Measurements from ENCODE around the gene ZNF433. TPM values are rescaled to one million over a fixed set of nuclear protein-coding genes. Genes with fewer than 3 reads are reported as not detected.
"Not testable (repeated sequence)": the region's sequence is repeated elsewhere in the genome, so short reads cannot be mapped to it uniquely, and the experiment has no call there.

Gene ZNF433
- total RNA-seq, 1 donor: 1.3 TPM

- DNase-seq (ENCODE audit: low read depth in 2 of 3, low spot score in 2 of 3): not testable (repeated sequence)
Observed at GRCh38 chr19:11991921-11992320, 43.6 kb downstream of the ZNF433 start.

- no peak for DNase-seq (ENCODE audit: low read depth in 2 of 3, low spot score in 2 of 3)
Observed at GRCh38 chr19:11989112-11989456, 46.4 kb downstream of the ZNF433 start.

GRCh38 chr19:11987405-11988281, 47.8 kb downstream of the ZNF433 start:
- peak; percentile 58 to 98 (median 95) for DNase-seq (ENCODE audit: low read depth in 2 of 3, low spot score in 2 of 3)

DNA sequence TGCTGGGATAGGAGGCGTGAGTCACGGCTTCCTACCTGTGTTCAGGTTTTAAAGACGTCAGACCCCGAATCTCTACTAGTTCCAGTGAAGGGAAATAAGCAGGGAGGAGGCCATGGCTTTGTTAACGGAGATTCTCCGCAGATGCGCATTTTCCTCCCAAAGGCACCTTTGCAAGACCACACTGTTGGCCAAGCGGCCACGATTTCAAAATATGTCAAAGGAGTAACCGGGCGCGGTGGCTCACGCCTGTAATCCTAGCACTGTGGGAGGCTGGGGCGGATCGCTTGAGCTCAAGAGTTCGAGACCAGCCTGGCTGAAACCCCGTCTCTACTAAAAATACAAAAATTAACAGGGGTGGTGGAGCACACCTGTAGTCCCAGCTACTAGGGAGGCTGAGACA, 48.7 kb downstream of the ZNF433 start:
- DNase-seq (ENCODE audit: low read depth in 2 of 3, low spot score in 2 of 3): no peak

GRCh38 chr19:11984986-11985385, 50.5 kb downstream of the ZNF433 start:
- DNase-seq (ENCODE audit: low read depth in 2 of 3, low spot score in 2 of 3): peak in 2 of 3 donors; percentile 20 to 36

DNA sequence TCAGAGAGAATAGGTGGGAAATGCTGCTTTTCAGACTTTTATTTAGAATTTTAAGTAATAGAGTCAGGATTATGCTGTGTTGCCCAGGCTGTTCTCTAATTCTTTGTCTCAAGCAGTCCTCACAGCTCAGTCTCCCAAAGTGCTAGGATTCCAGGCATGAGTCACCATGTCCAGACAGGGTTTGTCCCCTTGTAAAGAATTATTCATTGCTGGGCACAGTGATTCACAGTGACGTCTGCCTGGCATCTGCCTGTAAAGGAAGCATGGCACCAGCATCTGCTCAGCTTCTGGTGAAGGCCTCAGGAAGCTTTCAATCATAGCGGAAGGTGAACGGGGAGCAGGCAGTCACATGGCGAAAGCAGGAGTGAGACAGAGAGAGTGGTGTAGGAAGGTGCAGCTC, 53.0 kb downstream of the ZNF433 start:
- no peak for DNase-seq (ENCODE audit: low read depth in 2 of 3, low spot score in 2 of 3)

GRCh38 chr19:11979527-11979926, 56.0 kb downstream of the ZNF433 start:
- no peak for DNase-seq (ENCODE audit: low read depth in 2 of 3, low spot score in 2 of 3)

- DNase-seq (ENCODE audit: low read depth in 2 of 3, low spot score in 2 of 3): no peak
Observed at GRCh38 chr19:11978492-11979100, 56.9 kb downstream of the ZNF433 start.

- DNase-seq (ENCODE audit: low read depth in 2 of 3, low spot score in 2 of 3): no peak
Observed at GRCh38 chr19:11973019-11973810, 62.3 kb downstream of the ZNF433 start.

GRCh38 chr19:11971041-11971440, 64.4 kb downstream of the ZNF433 start:
- no peak for DNase-seq (ENCODE audit: low read depth in 2 of 3, low spot score in 2 of 3)

DNA sequence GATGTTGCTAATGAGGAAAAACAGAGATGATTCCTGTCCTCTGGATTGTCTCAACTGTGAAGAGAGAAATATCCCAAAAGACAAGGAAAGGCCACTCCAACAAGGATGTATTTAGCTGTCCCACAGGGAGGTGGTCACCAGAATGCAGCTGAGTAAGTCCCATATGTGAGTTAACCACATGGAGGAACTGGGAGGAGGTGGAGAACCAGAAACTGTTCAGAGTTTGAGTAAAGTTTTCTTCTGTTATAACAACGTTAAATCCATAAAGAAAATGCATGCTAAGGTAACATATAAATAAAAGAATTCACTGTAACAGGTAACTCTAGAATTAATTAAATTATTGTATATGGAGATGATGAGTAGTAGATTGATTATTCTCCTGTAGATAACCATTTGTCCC, 65.3 kb downstream of the ZNF433 start:
- DNase-seq (ENCODE audit: low read depth in 2 of 3, low spot score in 2 of 3): no peak

GRCh38 chr19:11964858-11965645, 70.4 kb downstream of the ZNF433 start, which contains the start of gene ZNF763:
TSS of gene ZNF763 (plus strand) at chr19:11965040. CDS start at chr19:11965209, 169 bp downstream.
- peak; percentile 64 to 96 (median 92) for DNase-seq (ENCODE audit: low read depth in 2 of 3, low spot score in 2 of 3)

Small RNAs within 50 kb of the gene (small RNA-seq; reads per million reads assigned to genes)
- gene RNA5SP464 (not detected), gene RNA5SP465 (not detected), gene RNA5SP466 (not detected)

Other genes with a start within 250 kb of the ZNF433 start
- 1.9 TPM for gene ZNF491, start 237.2 kb downstream of the ZNF433 start, total RNA-seq
- gene ZNF440, start 221.4 kb downstream of the ZNF433 start, total RNA-seq: 5.7 TPM
- gene ZNF439, start 187.0 kb downstream of the ZNF433 start, total RNA-seq: 20.2 TPM
- 14.5 TPM for gene ZNF69, start 147.9 kb downstream of the ZNF433 start, total RNA-seq
- 4.3 TPM for gene ZNF700, start 110.6 kb downstream of the ZNF433 start, total RNA-seq
- gene ZNF763, start 70.6 kb downstream of the ZNF433 start, total RNA-seq: 1.6 TPM
- gene ZNF878, start 17.3 kb upstream of the ZNF433 start, total RNA-seq: under 0.01 TPM
- gene ZNF844, start 29.1 kb upstream of the ZNF433 start, total RNA-seq: 9.4 TPM
- 3.5 TPM for gene ZNF20, start 104.7 kb upstream of the ZNF433 start, total RNA-seq
- gene ZNF625, start 121.1 kb upstream of the ZNF433 start, total RNA-seq: 5.4 TPM
- 7.8 TPM for gene ZNF136, start 127.4 kb upstream of the ZNF433 start, total RNA-seq